Endometrial microvascular endothelial cells (primary cell): ENCODE data around the gene NARS2. TPM values are rescaled to one million over a fixed set of nuclear protein-coding genes. Genes with fewer than 3 reads are reported as not detected.

ENCODE experiments used
- in situ Hi-C: cut with HindIII; loops from 2 replicates; pipeline ENCODE4 v1.10.0; 2017; ENCODE audit warnings: low sequenced_read_pairs, low pct_unique_long_range_greater_than_20kb; ENCODE audit errors: inconsistent ontology term
- total RNA-seq: library from RNA; depleted of rRNA; stranded (reverse); fragments of >200 nt; gene quantifications from one replicate; pipeline ENCODE4 v1.2.3, GENCODE V29; 2015; ENCODE audit errors: inconsistent ontology term

NARS2 gene
- total RNA-seq, 1 donor from 2014 or later: 18.8 TPM

- in situ Hi-C loops: no loop called here
These were observed 114.2 kb downstream of the NARS2 start for GRCh38 chr11:78460471-78460870.

GRCh38 chr11:78459738-78460137, 114.9 kb downstream of the NARS2 start:
- in situ Hi-C loops: no loop called here

DNA sequence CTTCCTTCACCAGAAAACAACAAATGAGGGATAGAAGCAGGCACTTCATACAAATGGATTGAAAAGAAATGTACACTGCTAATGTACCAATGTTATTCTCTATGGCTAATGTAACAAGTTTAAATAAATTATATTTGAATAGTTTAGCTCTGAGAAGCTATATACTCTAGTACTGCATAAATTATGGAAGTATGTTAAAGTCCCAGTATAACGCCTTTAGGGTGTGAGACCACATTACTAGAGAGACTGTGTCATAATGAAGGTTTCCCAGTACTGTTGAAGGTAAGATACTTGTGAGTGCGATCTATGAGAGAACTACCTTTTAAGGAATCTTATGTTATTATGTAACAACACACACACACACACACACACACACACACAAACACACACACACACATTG, 117.2 kb downstream of the NARS2 start:
- in situ Hi-C loops: no loop called here

DNA sequence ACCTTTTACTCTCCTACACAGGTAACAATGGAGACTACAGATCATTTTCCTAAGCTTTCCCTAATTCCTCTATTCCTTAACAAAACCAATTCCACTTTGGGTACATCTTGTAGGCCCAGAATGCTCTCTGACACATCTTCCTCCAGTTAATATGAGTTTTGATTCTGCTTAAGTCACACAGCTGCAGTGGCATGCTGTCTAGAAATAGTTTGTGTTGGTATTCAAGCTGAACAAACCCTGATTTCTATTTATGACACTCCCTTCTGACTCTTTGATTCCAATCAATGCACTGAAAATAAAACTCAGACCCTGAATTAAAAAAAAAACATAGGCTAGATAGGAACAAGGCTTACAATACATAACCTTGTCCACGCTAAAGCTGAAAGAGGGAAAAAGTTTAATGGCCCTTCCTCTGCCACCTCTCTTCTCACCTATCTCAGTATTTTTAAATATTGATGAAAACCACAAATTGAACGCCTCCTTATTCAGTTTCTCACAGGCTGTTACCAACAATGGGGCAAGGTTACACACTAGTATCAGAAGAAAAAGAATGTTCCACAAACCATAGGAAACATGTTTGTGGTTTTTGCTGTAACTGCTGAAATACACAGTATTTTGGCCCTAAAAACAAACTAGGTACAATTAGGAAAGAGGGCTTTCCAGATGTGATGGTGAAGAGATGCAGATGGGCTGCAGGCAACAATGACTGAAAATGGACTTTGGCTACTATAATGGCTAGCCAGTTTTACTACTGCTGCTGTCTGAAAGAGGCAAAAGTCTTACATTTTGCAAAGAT, 121.3 kb downstream of the NARS2 start:
- in situ Hi-C loops: no loop called here

GRCh38 chr11:78451371-78452150, 123.1 kb downstream of the NARS2 start:
- in situ Hi-C loops: no loop called here

- in situ Hi-C loops: no loop called here
These were observed 123.8 kb downstream of the NARS2 start for GRCh38 chr11:78450866-78451265.

DNA sequence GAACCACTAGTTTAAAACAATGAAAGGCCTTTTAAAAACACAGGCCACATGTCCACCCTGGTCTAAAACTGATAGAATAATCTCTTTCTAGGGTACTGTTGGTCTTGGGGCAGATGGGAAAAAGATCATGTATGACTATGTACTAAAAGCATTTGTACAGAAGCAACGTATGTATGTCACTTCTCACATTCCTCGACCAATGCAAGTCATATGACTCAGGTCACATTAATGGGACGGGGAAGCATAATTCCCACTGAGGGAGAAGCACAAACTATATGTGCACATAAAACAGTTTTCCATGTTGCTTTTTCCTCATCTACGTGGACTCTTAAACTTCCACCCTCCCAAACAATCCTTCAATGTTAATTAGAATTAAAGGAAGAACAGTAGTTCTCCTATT, 124.8 kb downstream of the NARS2 start:
- in situ Hi-C loops: no loop called here

DNA sequence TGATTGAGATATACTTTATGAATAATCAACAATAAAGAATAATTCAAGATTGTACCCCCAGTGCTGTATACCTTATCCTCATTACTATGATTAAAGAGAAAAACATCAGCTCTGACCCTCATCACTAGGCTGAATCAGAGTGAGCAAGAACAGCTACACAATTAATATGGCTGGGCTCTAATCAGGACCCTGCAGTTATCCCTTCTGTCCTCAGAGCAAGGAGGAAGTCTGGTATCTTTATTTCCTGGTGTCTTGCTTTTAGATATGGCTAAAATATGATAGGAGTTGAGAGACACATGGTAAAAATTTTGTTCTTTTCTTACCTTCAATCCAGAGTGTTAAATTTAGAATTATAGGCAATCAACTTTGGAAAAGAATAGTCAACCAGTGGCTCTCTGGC, 128.5 kb downstream of the NARS2 start:
- in situ Hi-C loops: no loop called here

- in situ Hi-C loops: no loop called here
These were observed 129.9 kb downstream of the NARS2 start for GRCh38 chr11:78444726-78445125.

DNA sequence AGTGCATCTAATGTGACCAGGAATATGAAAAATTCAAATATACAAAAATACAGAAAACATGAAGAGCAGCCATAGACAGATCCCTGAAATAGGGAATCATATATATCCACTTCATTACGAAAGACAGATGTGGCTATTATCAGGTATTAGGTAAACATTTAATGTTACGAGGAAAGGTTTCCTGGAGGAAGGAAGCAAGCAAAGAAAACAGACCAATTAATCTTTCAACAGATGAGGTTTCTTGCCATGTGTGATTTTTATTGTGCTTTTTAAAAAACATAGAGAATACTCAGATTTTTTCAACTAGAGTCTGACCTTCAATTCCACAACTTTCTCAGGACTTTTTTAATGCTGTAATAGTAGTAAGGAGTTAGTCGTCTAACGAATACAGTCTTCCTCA, 132.7 kb downstream of the NARS2 start:
- in situ Hi-C loops: no loop called here

GRCh38 chr11:78438298-78438975, 136.2 kb downstream of the NARS2 start:
- in situ Hi-C loops: no loop called here

DNA sequence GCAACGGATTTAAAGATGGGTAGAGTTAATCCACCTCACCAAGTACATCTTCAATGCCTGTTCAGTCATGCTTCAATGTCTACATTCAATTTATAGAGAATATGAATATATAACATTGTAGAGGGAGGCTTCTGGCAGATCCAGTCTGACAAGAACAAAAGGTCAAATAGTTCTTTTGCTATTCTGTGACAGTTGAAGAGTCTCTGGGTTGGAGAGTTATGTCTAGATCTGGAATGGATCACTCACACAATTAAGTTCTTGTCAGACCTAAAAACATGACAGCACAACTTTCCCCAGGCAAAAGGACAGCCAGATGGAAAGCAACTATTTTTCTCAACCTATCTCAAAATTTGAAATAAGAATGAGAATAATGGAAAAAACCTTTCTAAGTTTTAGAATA, 141.7 kb downstream of the NARS2 start:
- in situ Hi-C loops: no loop called here

- in situ Hi-C loops: no loop called here
These were observed 142.6 kb downstream of the NARS2 start for GRCh38 chr11:78432058-78432515.

- in situ Hi-C loops: no loop called here
These were observed 145.0 kb downstream of the NARS2 start for GRCh38 chr11:78429660-78430059.

DNA sequence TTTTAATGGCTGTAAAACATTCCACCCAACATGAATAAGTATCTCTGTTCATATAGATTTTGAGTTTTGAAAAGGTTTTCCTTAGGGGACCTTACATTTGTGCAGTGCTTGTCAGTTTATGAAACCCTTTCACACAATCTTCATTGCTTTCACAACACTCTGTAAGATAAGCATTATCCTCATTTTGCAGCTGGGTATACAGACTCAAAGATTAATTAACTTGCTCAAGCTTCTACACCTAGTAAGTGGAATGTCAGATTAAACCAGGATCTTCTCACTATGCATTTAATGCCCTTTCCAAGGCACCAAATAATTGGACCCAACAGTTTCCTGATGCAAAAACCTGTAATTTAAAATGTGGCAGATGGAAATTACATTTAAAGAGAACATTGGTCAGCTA, 145.5 kb downstream of the NARS2 start:
- in situ Hi-C loops: no loop called here

- in situ Hi-C loops: no loop called here
These were observed 145.9 kb downstream of the NARS2 start for GRCh38 chr11:78428773-78429172.

DNA sequence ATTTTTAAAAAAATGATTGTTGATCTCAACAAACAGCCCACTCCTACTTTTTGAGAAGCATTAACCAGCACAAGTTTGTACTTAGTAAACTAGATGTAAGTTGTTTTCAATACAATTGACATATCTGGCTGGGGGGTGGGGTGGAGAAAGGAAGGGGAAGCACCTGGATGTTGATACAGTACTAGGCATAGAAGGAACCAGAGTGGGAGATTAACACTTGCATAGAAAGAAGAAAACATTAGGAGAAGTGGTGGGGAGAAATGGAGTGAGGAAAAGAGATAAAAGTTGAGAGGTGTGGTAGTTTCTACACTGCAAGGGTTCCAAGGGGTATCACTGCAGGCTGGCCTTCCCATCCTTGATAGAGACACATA, 146.4 kb downstream of the NARS2 start:
- in situ Hi-C loops: no loop called here

GRCh38 chr11:78427615-78428265, 146.9 kb downstream of the NARS2 start:
- in situ Hi-C loops: no loop called here

DNA sequence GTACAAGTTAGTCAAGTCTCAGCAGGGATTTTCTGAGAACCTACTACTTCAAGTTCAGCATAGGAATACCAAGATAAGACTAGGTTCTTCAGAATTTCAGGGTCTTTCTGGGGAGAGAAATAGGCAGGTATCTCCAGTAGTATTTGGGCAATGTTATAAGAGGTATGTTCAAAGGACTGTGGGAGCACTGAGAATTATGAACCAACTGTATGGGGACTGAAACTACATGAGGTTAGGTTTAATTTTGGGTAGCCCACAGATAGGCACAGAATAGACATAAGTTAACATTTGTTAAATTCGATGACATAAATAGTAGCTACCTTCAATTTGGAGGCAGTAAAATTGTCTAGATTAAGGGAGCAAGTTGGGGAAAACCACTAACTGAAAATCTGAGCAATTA, 147.8 kb downstream of the NARS2 start:
- in situ Hi-C loops: no loop called here
